Type B pancreatic cell (in vitro differentiated cells): Measurements from ENCODE around the gene UBQLN4. TPM values are rescaled to one million over a fixed set of nuclear protein-coding genes. Genes with fewer than 3 reads are reported as not detected.
A peak's percentile ranks its signal among the peaks of the same experiment; 100 is the strongest.

ENCODE experiments used
- DNase-seq: peaks from one replicate; pipeline ENCODE4 v3.0.0; 2021; ENCODE audit warnings: mixed read lengths; ENCODE audit not compliant: unreplicated experiment; ENCODE audit errors: extremely low spot score
- H3K27ac Mint-ChIP-seq: 2 replicates; pipeline ENCODE4 v1.8.0; 2021; ENCODE audit warnings: mild to moderate bottlenecking, mixed read lengths
- H3K27me3 Mint-ChIP-seq: 2 replicates; pipeline ENCODE4 v1.8.0; 2021; ENCODE audit warnings: mixed read lengths
- H3K36me3 Mint-ChIP-seq: 2 replicates; pipeline ENCODE4 v1.8.0; 2021; ENCODE audit warnings: mixed read lengths
- H3K4me1 Mint-ChIP-seq: one replicate; pipeline ENCODE4 v1.8.0; 2021; ENCODE audit warnings: mixed read lengths; ENCODE audit not compliant: unreplicated experiment
- H3K4me3 Mint-ChIP-seq: 2 replicates; pipeline ENCODE4 v1.8.0; 2021; ENCODE audit warnings: mild to moderate bottlenecking, mixed read lengths
- H3K9me3 Mint-ChIP-seq: 2 replicates; pipeline ENCODE4 v1.8.0; 2021; ENCODE audit warnings: mixed read lengths
- CTCF ChIP-seq: fragments of 200-600 bp; sonication (generic); conservative IDR thresholded peaks from 2 replicates; pipeline ENCODE4 v1.5.0; 2021; ENCODE audit warnings: antibody characterized with exemption, mild to moderate bottlenecking
- total RNA-seq: library from RNA; stranded (reverse); gene quantifications from 2 replicates; pipeline ENCODE4 v1.2.1, GENCODE V29; 2021; ENCODE audit warnings: low replicate concordance

The UBQLN4 gene
- total RNA-seq, 1 donor from 2014 or later: 54.5 TPM

- peaks cover 3% of the 10 kb centered on the region for H3K36me3 Mint-ChIP-seq
- TF ChIP-seq CTCF: no peak
Observed at GRCh38 chr1:156055281-156056048, 1.9 kb upstream of the UBQLN4 start.

GRCh38 chr1:156054500-156055280 is 1.1 kb upstream of the UBQLN4 start, which contains the start of gene LAMTOR2:
LAMTOR2 (plus strand) TSS chr1:156054782; CDS start chr1:156054890, 108 bp downstream.
- Mint-ChIP-seq H3K4me1 (peaks cover 21% of the 10 kb centered on the region), H3K27ac (peak within 1 kb of the TSS; percentile 99)

More at GRCh38 chr1:156055281-156056048, 1.9 kb upstream of the UBQLN4 start:
- no peaks in the 10 kb centered on the region for H3K9me3 Mint-ChIP-seq
- peaks cover 21% of the 10 kb centered on the region for H3K4me1 Mint-ChIP-seq
- peak overlapping the region; percentile 99 for H3K27ac Mint-ChIP-seq
- peak overlapping the region; percentile 95 for H3K4me3 Mint-ChIP-seq
- DNase-seq: no peak
- no peaks in the 10 kb centered on the region for H3K27me3 Mint-ChIP-seq

GRCh38 chr1:156052862-156053767 is 483 bp downstream of the UBQLN4 start:
- TF ChIP-seq CTCF: peak; percentile 61
- Mint-ChIP-seq H3K27me3 (no peaks in the 10 kb centered on the region), H3K36me3 (peaks cover 11% of the 10 kb centered on the region), H3K27ac (peak overlapping the region; percentile 96), H3K4me3 (peak overlapping the region; percentile 99), H3K4me1 (peaks cover 21% of the 10 kb centered on the region), H3K9me3 (no peaks in the 10 kb centered on the region)
- peak; percentile 89 for DNase-seq

More at GRCh38 chr1:156054500-156055280, 1.1 kb upstream of the UBQLN4 start, which contains the start of gene LAMTOR2:
- peak; percentile 97 for DNase-seq
- peak within 1 kb of the TSS; percentile 99 for H3K4me3 Mint-ChIP-seq
- peaks cover 6% of the 10 kb centered on the region for H3K36me3 Mint-ChIP-seq
- TF ChIP-seq CTCF: no peak
- H3K9me3 Mint-ChIP-seq: no peaks in the 10 kb centered on the region
- H3K27me3 Mint-ChIP-seq: no peaks in the 10 kb centered on the region

- no peak for DNase-seq
- Mint-ChIP-seq H3K9me3 (no peaks in the 10 kb centered on the region), H3K4me3 (peak overlapping the region; percentile 65), H3K36me3 (peaks cover 11% of the 10 kb centered on the region), H3K27me3 (no peaks in the 10 kb centered on the region), H3K4me1 (peaks cover 21% of the 10 kb centered on the region), H3K27ac (no peak overlapping the region)
- TF ChIP-seq CTCF: no peak
Observed at GRCh38 chr1:156051011-156051725, 2.4 kb downstream of the UBQLN4 start.
